Heart left ventricle (tissue), 16 donors: ENCODE measurements around the gene PRPF6. TPM values are rescaled to one million over a fixed set of nuclear protein-coding genes. Genes with fewer than 3 reads are reported as not detected.

Experiments
- ATAC-seq, 4 donors: fragments of 200-7000 bp; cut with Tn5 transposase; one replicate each; pipeline ENCODE4 v1.9.1; 2020 to 2022; ENCODE audit warnings: moderate library complexity in 4 of 4, mild to moderate bottlenecking in 3 of 4, moderate number of reproducible peaks in 1 of 4
- DNase-seq, 5 donors: peaks; one replicate each; pipeline ENCODE4 v3.0.0-alpha.2; 2020
- H3K27ac ChIP-seq, 12 donors: fragments of 200-600 bp; sonication (generic) in 4 of 12; one replicate each; pipeline versions ENCODE4 v1.5.0 to v1.8.0; 2016 to 2022; ENCODE audit warnings: mild to moderate bottlenecking in 2 of 12
- H3K27me3 ChIP-seq, 9 donors: fragments of 200-600 bp; sonication (generic) in 2 of 9; one replicate each; pipeline versions ENCODE4 v1.5.1 to v1.8.0; 2016 to 2022; ENCODE audit warnings: mild to moderate bottlenecking in 3 of 9
- H3K36me3 ChIP-seq, 9 donors: fragments of 200-600 bp; sonication (generic) in 2 of 9; one replicate each; pipeline versions ENCODE4 v1.5.0 to v1.8.0; 2018 to 2022; ENCODE audit warnings: mild to moderate bottlenecking in 2 of 9
- H3K4me1 ChIP-seq, 12 donors: fragments of 200-600 bp; sonication (generic) in 4 of 12; one replicate each; pipeline versions ENCODE4 v1.5.0 to v1.8.0; 2016 to 2022; ENCODE audit warnings: mild to moderate bottlenecking in 3 of 12
- H3K4me3 ChIP-seq, 12 donors: fragments of 200-600 bp; sonication (generic) in 4 of 12; one replicate each; pipeline versions ENCODE4 v1.5.0 to v1.8.0; 2017 to 2022; ENCODE audit warnings: mild to moderate bottlenecking in 9 of 12, moderate library complexity in 4 of 12
- H3K9me3 ChIP-seq, 12 donors: fragments of 200-600 bp; sonication (generic) in 4 of 12; one replicate each; pipeline versions ENCODE4 v1.5.0 to v1.8.0; 2016 to 2022; ENCODE audit warnings: mild to moderate bottlenecking in 1 of 12
- POLR2A ChIP-seq, 2 donors: fragments of 450-650 bp; IDR thresholded peaks; one replicate each; pipeline ENCODE4 v1.6.1; 2017; ENCODE audit warnings: antibody characterized with exemption in 2 of 2, mild to moderate bottlenecking in 2 of 2, moderate library complexity in 2 of 2
- WGBS, 4 donors: extraction: QIAGEN DNeasy Blood & Tissue Kit in 2 of 4; methylation state at CpG; one replicate each; pipeline versions ENCODE4 v1.1.5 to v1.1.7; 2013 to 2018; 5-methylcytosine and 5-hydroxymethylcytosine counted together
- intact Hi-C, 10 donors: fragments of 100-400 bp; cut with DNase I; formaldehyde crosslinking; loops; one replicate each; pipeline versions ENCODE4 v1.11.1 to v1.14.2; 2022
- polyA plus RNA-seq, 2 donors: library from polyadenylated mRNA; stranded (reverse); fragments of 200-250 nt; gene quantifications; one replicate each; pipeline ENCODE4 v1.2.3, GENCODE V29; 2013
- total RNA-seq, 9 donors: library from RNA; depleted of rRNA in 2 of 9; stranded (reverse); fragments of >200 nt in 2 of 9; fragmentation: NEBNext Ultra II Directional in 3 of 9; extraction: Animal tissue kit (Norgen Biotek cat#: 25700) in 3 of 9; gene quantifications; one replicate each; pipeline versions ENCODE4 v1.1.0 to v1.2.4, GENCODE V29; 2016 to 2023
- TF ChIP-seq, protein P1 (sequence below), 12 donors: fragments of 200-600 bp; sonication (generic) in 4 of 12; IDR thresholded peaks; one replicate each; pipeline versions ENCODE4 v1.5.0 to v1.8.0; 2018 to 2022; ENCODE audit warnings: antibody characterized with exemption in 12 of 12, mild to moderate bottlenecking in 5 of 12
- donor health status: ischemic (EF 13 %, LVEDD 7.1; RV severe dilation, severe dysfunction).
- donor health status: healthy with polysubstance abuse.
- donor health status: DM: no; HTN: yes; CAD: no.
- donor health status: DM: no; HTN: no; CAD: no.
- donor health status: ischemic (EF 25% LVEDD 6.9; RV normal size, moderate dysfunction).
- donor health status: ischemic (EF 25% LVEDD 5.7; RV mildly dilated, moderate dysfunction).
- donor health status: healthy.
- donor health status: DM: yes; HTN: yes; CAD: no.
- donor health status: ischemic (EF 35%, LVEDD 5.7; RV mildly dilated, moderate dysfunction).
- donor health status: nonischemic (EF 11% LVEDD 7.7; RV severe dilation, severe dysfunction).
- donor health status: DM: yes; HTN: yes; CAD: no.
- donor health status: PGD.
- donor health status: ischemic (EF 29% LVEDD 5.4; RV normal size, mild dysfunction).
- donor health status: nonischemic (EF 23%, LVEDD 6.1; RV moderate dilation, normal function).

PRPF6 gene
- total and polyA plus RNA-seq, 11 donors: 31.0 to 62.6 (median 47.6) TPM

DNA sequence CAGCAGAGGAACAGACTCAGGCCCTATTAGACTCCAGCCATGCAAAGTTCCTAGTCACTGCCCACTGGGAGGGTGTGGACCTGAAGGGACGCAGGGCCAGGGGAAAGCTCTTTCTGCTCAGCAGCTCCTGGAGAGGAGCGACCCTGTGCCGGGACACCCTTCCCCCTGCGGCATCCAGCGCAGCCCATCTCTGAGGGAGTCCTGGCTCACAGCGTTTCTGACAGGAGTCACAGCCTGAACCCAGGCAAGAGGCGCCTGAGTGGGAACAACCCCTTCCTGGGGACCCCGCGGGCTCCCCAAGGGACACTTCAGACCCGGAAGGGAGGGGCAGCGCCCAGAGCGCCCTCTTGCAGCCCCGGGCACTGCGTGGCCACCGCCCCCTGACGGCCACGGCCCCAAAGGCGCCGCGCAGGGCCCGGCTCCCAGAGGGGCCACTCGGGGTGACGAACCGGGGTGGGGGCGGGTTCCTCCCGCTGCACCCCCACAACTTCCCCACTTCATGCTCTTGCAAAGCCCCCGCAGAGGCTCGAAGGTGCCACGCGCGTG, 25.6 kb upstream of the PRPF6 start:
- Histone ChIP-seq H3K4me3 (peak overlapping the region; percentile 58 to 100 (median 96)), H3K27me3 (no peaks in the 10 kb centered on the region), H3K27ac (peak overlapping the region; percentile 88 to 99 (median 98)), H3K9me3 (no peaks in the 10 kb centered on the region), H3K4me1 (peaks cover 0 to 70% (median 56%) of the 10 kb centered on the region in 12 donors), H3K36me3 (peaks cover 0 to 20% (median 7%) of the 10 kb centered on the region in 9 donors)
- intact Hi-C loops: loop anchor here in 1 of 10 donors (2.0 kb wide), 1 partner anchor 47 kb away; no protein-coding TSS in a partner anchor
- DNase-seq (peak in 3 of 5 donors; percentile 58 to 73 (median 58)), ATAC-seq (peak in 3 of 4 donors; percentile 18 to 32 (median 21))
- WGBS, 4 donors: 0 to 1% (median 0%) methylated on average over 3 to 31 of the region's 31 CpGs
- TF ChIP-seq, protein P1, sequence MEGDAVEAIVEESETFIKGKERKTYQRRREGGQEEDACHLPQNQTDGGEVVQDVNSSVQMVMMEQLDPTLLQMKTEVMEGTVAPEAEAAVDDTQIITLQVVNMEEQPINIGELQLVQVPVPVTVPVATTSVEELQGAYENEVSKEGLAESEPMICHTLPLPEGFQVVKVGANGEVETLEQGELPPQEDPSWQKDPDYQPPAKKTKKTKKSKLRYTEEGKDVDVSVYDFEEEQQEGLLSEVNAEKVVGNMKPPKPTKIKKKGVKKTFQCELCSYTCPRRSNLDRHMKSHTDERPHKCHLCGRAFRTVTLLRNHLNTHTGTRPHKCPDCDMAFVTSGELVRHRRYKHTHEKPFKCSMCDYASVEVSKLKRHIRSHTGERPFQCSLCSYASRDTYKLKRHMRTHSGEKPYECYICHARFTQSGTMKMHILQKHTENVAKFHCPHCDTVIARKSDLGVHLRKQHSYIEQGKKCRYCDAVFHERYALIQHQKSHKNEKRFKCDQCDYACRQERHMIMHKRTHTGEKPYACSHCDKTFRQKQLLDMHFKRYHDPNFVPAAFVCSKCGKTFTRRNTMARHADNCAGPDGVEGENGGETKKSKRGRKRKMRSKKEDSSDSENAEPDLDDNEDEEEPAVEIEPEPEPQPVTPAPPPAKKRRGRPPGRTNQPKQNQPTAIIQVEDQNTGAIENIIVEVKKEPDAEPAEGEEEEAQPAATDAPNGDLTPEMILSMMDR (IDR thresholded peaks at IDR 0.05): peak; percentile 18 to 64 (median 44)
- no peak for TF ChIP-seq POLR2A (IDR thresholded peaks at IDR 0.05)

- peak; percentile 31 to 91 for TF ChIP-seq POLR2A (IDR thresholded peaks at IDR 0.05)
- TF ChIP-seq, protein P1 (IDR thresholded peaks at IDR 0.05): peak in 5 of 12 donors; percentile 1 to 27 (median 10)
- H3K36me3 ChIP-seq: peaks cover 0 to 22% (median 9%) of the 10 kb centered on the region in 9 donors
- DNase-seq: peak; percentile 93 to 96 (median 95)
- peak; percentile 56 to 85 (median 82) for ATAC-seq
- H3K4me1 ChIP-seq: peaks cover 0 to 63% (median 52%) of the 10 kb centered on the region in 12 donors
- 0 to 1% (median 0%) methylated on average over 38 to 105 of the region's 105 CpGs for WGBS, 4 donors
- no peaks in the 10 kb centered on the region for H3K9me3 ChIP-seq
- peak within 1 kb of the TSS; percentile 58 to 100 (median 96) for H3K4me3 ChIP-seq
- intact Hi-C loops: loop anchor here in 1 of 10 donors (2.0 kb wide), 1 partner anchor 47 kb away; no protein-coding TSS in a partner anchor
- peak within 1 kb of the TSS; percentile 88 to 99 (median 98) for H3K27ac ChIP-seq
- H3K27me3 ChIP-seq: no peaks in the 10 kb centered on the region
Observed at GRCh38 chr20:63955827-63956663, 24.9 kb upstream of the PRPF6 start, which contains the start of gene UCKL1. Gene UCKL1, minus strand, starts transcription at chr20:63956416. Its CDS starts 44 bp downstream, at chr20:63956372.

- peaks cover 0 to 57% (median 48%) of the 10 kb centered on the region in 12 donors for H3K4me1 ChIP-seq
- peak in 1 of 4 donors; percentile 3 for ATAC-seq
- intact Hi-C loops: no loop called here
Observed at GRCh38 chr20:63956664-63957003, 24.3 kb upstream of the PRPF6 start.

More at GRCh38 chr20:63956664-63957003, 24.3 kb upstream of the PRPF6 start:
- 1 to 7% (median 2%) methylated on average over 15 of the region's 15 CpGs for WGBS, 4 donors
- peak overlapping the region; percentile 19 to 100 (median 90) for H3K4me3 ChIP-seq
- H3K36me3 ChIP-seq: peaks cover 0 to 27% (median 14%) of the 10 kb centered on the region in 9 donors
- H3K9me3 ChIP-seq: no peaks in the 10 kb centered on the region
- no peak for TF ChIP-seq POLR2A (IDR thresholded peaks at IDR 0.05)
- TF ChIP-seq, protein P1 (IDR thresholded peaks at IDR 0.05): no peak
- no peaks in the 10 kb centered on the region for H3K27me3 ChIP-seq
- H3K27ac ChIP-seq: peak overlapping the region in 11 of 12 donors; percentile 7 to 98 (median 38)
- DNase-seq: no peak
